HEK293T (cell line): ENCODE measurements around the gene EPHB4.

Experiments used
- ARNT ChIP-seq: fragments of 450-650 bp; IDR thresholded peaks from 2 replicates; pipeline ENCODE4 v1.6.1; 2017; ENCODE audit warnings: mild to moderate bottlenecking
- BHLHE40 ChIP-seq: fragments of 450-650 bp; IDR thresholded peaks from 2 replicates; pipeline ENCODE4 v1.6.1; 2016; ENCODE audit warnings: mild to moderate bottlenecking, moderate library complexity, borderline replicate concordance
- ELF4 ChIP-seq: fragments of 450-650 bp; IDR thresholded peaks from 2 replicates; pipeline ENCODE4 v1.6.1; 2017; ENCODE audit warnings: antibody characterized with exemption
- FOXA1 ChIP-seq: fragments of 450-650 bp; IDR thresholded peaks from 2 replicates; pipeline ENCODE4 v1.6.1; 2016; ENCODE audit warnings: mild to moderate bottlenecking
- FOXK2 ChIP-seq: fragments of 450-650 bp; IDR thresholded peaks from 2 replicates; pipeline ENCODE4 v1.6.1; 2016; ENCODE audit warnings: mild to moderate bottlenecking
- FOXM1 ChIP-seq: fragments of 450-650 bp; IDR thresholded peaks from 2 replicates; pipeline ENCODE4 v1.6.1; 2017; ENCODE audit warnings: mild to moderate bottlenecking, borderline replicate concordance
- HDGF ChIP-seq: fragments of 450-650 bp; IDR thresholded peaks from 2 replicates; pipeline ENCODE4 v1.6.1; 2017; ENCODE audit warnings: antibody characterized with exemption, borderline replicate concordance
- L3MBTL2 ChIP-seq: fragments of 450-650 bp; conservative IDR thresholded peaks from 2 replicates; pipeline ENCODE4 v1.6.1; 2016; ENCODE audit warnings: mild to moderate bottlenecking
- NFRKB ChIP-seq: fragments of 450-650 bp; IDR thresholded peaks from 2 replicates; pipeline ENCODE4 v1.6.1; 2016; ENCODE audit warnings: mild to moderate bottlenecking, moderate library complexity
- PKNOX1 ChIP-seq: fragments of 450-650 bp; IDR thresholded peaks from 2 replicates; pipeline ENCODE4 v1.6.1; 2016
- SP1 ChIP-seq: fragments of 450-650 bp; IDR thresholded peaks from 2 replicates; pipeline ENCODE4 v1.6.1; 2017
- SUZ12 ChIP-seq: fragments of 450-650 bp; IDR thresholded peaks from 2 replicates; pipeline ENCODE4 v1.6.1; 2016; ENCODE audit warnings: mild to moderate bottlenecking
- TARDBP ChIP-seq: fragments of 450-650 bp; IDR thresholded peaks from 2 replicates; pipeline ENCODE4 v1.6.1; 2016
- ZNF384 ChIP-seq: fragments of 450-650 bp; IDR thresholded peaks from 2 replicates; pipeline ENCODE4 v1.6.1; 2016

- TF ChIP-seq HDGF: no peak
- no peak for TF ChIP-seq NFRKB
- TF ChIP-seq PKNOX1: no peak
- no peak for TF ChIP-seq SP1
- no peak for TF ChIP-seq BHLHE40
- TF ChIP-seq TARDBP: no peak
- TF ChIP-seq ARNT: no peak
- no peak for TF ChIP-seq SUZ12
- TF ChIP-seq ELF4: no peak
- no peak for TF ChIP-seq L3MBTL2
- TF ChIP-seq FOXM1: no peak
- TF ChIP-seq FOXA1: no peak
- TF ChIP-seq FOXK2: no peak
- TF ChIP-seq ZNF384: no peak
These were observed 8.8 kb upstream of the EPHB4 start for GRCh38 chr7:100835903-100836811.
